COLO668 (cell line): ENCODE data around the gene NCAN.
A peak's percentile ranks its signal among the peaks of the same experiment; 100 is the strongest.
"Not testable (repeated sequence)": the region's sequence is repeated elsewhere in the genome, so short reads cannot be mapped to it uniquely, and the experiment has no call there.

Experiments
- DNase-seq: peaks from one replicate; lab custom pipeline; 2025; ENCODE audit not compliant: unreplicated experiment; lab: John Stamatoyannopoulos, UW

The NCAN gene

GRCh38 chr19:19211499-19212420 lies at the start of gene NCAN:
Gene NCAN, plus strand, starts transcription at chr19:19211958. Its CDS starts 4,996 bp downstream, at chr19:19216954.
- no peak for DNase-seq

- DNase-seq: no peak
These were observed 49.3 kb upstream of the NCAN start for GRCh38 chr19:19162495-19162894.

- DNase-seq: no peak
These were observed 46.4 kb upstream of the NCAN start for GRCh38 chr19:19165396-19165795.

- DNase-seq: no peak
These were observed 44.1 kb upstream of the NCAN start for GRCh38 chr19:19167612-19168011.

GRCh38 chr19:19169236-19170052 lies 42.3 kb upstream of the NCAN start:
- no peak for DNase-seq

- DNase-seq: peak; percentile 77
These were observed 41.5 kb upstream of the NCAN start, which contains the start of gene MEF2B for GRCh38 chr19:19170053-19170872. Gene MEF2B, minus strand, starts transcription at chr19:19170263. Its CDS starts 19,528 bp downstream, at chr19:19150735.

- no peak for DNase-seq
These were observed 40.7 kb upstream of the NCAN start for GRCh38 chr19:19170873-19171672.

GRCh38 chr19:19171821-19172532 lies 39.8 kb upstream of the NCAN start:
- DNase-seq: peak; percentile 20

- DNase-seq: not testable (repeated sequence)
These were observed 38.5 kb upstream of the NCAN start for GRCh38 chr19:19173243-19173642.

- DNase-seq: no peak
These were observed 34.8 kb upstream of the NCAN start for GRCh38 chr19:19176950-19177349.

GRCh38 chr19:19179548-19180441 lies 32.0 kb upstream of the NCAN start:
- no peak for DNase-seq

- no peak for DNase-seq
These were observed 30.2 kb upstream of the NCAN start for GRCh38 chr19:19181488-19181998.

- peak; percentile 49 for DNase-seq
These were observed 25.7 kb upstream of the NCAN start for GRCh38 chr19:19185853-19186740.

GRCh38 chr19:19186742-19187141 lies 25.0 kb upstream of the NCAN start:
- no peak for DNase-seq

- no peak for DNase-seq
These were observed 20.0 kb upstream of the NCAN start for GRCh38 chr19:19191768-19192077.

GRCh38 chr19:19192078-19192882 lies 19.5 kb upstream of the NCAN start, which contains the start of the genes BORCS8 and RFXANK:
Gene BORCS8, minus strand, starts transcription at chr19:19192152. Its CDS starts 35 bp downstream, at chr19:19192117.
Gene RFXANK, plus strand, starts transcription at chr19:19192258. Its CDS starts 1,689 bp downstream, at chr19:19193947.
- DNase-seq: peak; percentile 99
